Right lobe of liver (tissue), 6 donors: ENCODE data around the gene MAP3K5. TPM values are rescaled to one million over a fixed set of nuclear protein-coding genes. Genes with fewer than 3 reads are reported as not detected.

Source experiments
- ATAC-seq, 4 donors: fragments of 200-7000 bp; cut with Tn5 transposase; one replicate each; pipeline ENCODE4 v1.9.1; 2020; ENCODE audit warnings: mild to moderate bottlenecking in 4 of 4, moderate library complexity in 4 of 4
- DNase-seq, 3 donors: peaks; one replicate each; pipeline ENCODE4 v3.0.0-alpha.2; 2020
- H3K27ac ChIP-seq, 3 donors: fragments of 200-600 bp; one replicate each; pipeline ENCODE4 v1.8.0; 2022
- H3K27me3 ChIP-seq, 2 donors: fragments of 200-600 bp; one replicate each; pipeline ENCODE4 v1.8.0; 2022
- H3K36me3 ChIP-seq, 4 donors: fragments of 200-600 bp; sonication (generic) in 1 of 4; one replicate each; pipeline versions ENCODE4 v1.5.1 to v1.8.0; 2017 to 2022; ENCODE audit warnings: control low read depth in 1 of 4
- H3K4me1 ChIP-seq, 4 donors: fragments of 200-600 bp; sonication (generic) in 1 of 4; one replicate each; pipeline versions ENCODE4 v1.5.1 to v1.8.0; 2017 to 2022; ENCODE audit warnings: control low read depth in 1 of 4
- H3K4me3 ChIP-seq, 3 donors: fragments of 200-600 bp; one replicate each; pipeline ENCODE4 v1.8.0; 2022
- H3K9me3 ChIP-seq, 4 donors: fragments of 200-600 bp; sonication (generic) in 1 of 4; one replicate each; pipeline versions ENCODE4 v1.5.1 to v1.8.0; 2017 to 2022; ENCODE audit warnings: control low read depth in 1 of 4
- POLR2A ChIP-seq: fragments of 450-650 bp; IDR thresholded peaks from one replicate; pipeline ENCODE4 v1.6.1; 2017; ENCODE audit warnings: antibody characterized with exemption, mild to moderate bottlenecking
- WGBS: methylation state at CpG from one replicate; pipeline ENCODE4 v1.1.6; 2018; ENCODE audit warnings: low coverage, low lambda C conversion rate; ENCODE audit not compliant: insufficient coverage; ENCODE audit errors: missing lambda C conversion rate; 5-methylcytosine and 5-hydroxymethylcytosine counted together
- intact Hi-C, 2 donors: fragments of 100-400 bp; cut with DNase I; formaldehyde crosslinking; loops; one replicate each; pipeline versions ENCODE4 v1.11.2 to v1.14.1; 2022
- total RNA-seq, 6 experiments: library from RNA; depleted of rRNA in 2 of 6; stranded (reverse); fragments of >200 nt in 2 of 6; fragmentation: NEBNext Ultra II Directional in 3 of 6; extraction: Animal tissue kit (Norgen Biotek cat#: 25700) in 3 of 6; gene quantifications; one replicate each; pipeline versions ENCODE4 v1.1.0 to v1.2.4, GENCODE V29; 2016 to 2023
- TF ChIP-seq, protein P1 (sequence below), 4 donors: fragments of 200-600 bp in 3 of 4; fragments of 450-650 bp in 1 of 4; IDR thresholded peaks; one replicate each; pipeline versions ENCODE4 v1.5.1 to v1.8.0; 2016 to 2022; ENCODE audit warnings: antibody characterized with exemption in 4 of 4, mild to moderate bottlenecking in 2 of 4
- donor health status: DM: no; HTN: yes; CAD: no.
- donor health status: DM: no; HTN: no; CAD: no.
- donor health status: DM: no; HTN: no; CAD: no.
- donor health status: DM: no; HTN: yes; CAD: no.
- donor health status: DM: no; HTN: yes; CAD: no.

MAP3K5 gene
- total RNA-seq, 6 experiments from 2014 or later = 5.0 to 10.4 (median 6.9) TPM

DNA sequence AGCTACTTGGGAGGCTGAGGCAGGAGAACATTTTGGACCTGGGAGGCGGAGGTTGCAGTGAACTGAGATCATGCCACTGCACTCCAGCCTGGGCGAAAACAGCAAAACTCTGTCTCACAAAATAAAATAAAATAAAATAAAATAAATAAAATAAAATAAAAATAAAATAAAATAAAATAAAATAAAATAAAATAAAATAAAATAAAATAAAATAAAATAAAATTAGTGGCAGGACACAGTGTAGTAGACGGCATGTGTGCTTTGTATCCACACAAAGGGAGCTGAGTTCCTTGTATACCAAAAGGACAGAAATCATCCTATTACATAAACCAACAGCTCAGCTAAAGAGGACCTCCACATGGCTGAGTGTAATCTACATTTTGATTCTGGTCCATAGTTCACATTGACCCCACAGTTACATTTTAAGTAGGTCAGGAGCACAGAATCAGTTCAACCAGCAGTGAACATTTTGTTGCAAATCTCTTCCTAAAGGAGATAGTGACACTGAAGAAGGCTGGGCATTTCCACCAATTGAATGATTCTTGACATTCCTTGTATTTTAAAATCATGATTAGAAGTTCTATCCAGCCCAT, 150.3 kb downstream of the MAP3K5 start:
- peak overlapping the region in 1 of 3 donors; percentile 12 for H3K27ac ChIP-seq
- H3K36me3 ChIP-seq = peaks cover 0 to 1% (median 0%) of the 10 kb centered on the region in 4 donors
- H3K27me3 ChIP-seq = no peaks in the 10 kb centered on the region
- DNase-seq (no peak), ATAC-seq (peak; percentile 49 to 74 (median 62))
- 67% methylated on average over 2 of the region's 3 CpGs for WGBS
- H3K9me3 ChIP-seq = no peaks in the 10 kb centered on the region
- intact Hi-C loops = loop anchor here (10.0 kb wide), 1 partner anchor 153 kb away; the partner anchor contains the start of gene MAP3K5 (in 2 of the 2)
- no peak overlapping the region for H3K4me3 ChIP-seq
- peaks cover 0 to 23% (median 2%) of the 10 kb centered on the region in 4 donors for H3K4me1 ChIP-seq
- TF ChIP-seq, protein P1, sequence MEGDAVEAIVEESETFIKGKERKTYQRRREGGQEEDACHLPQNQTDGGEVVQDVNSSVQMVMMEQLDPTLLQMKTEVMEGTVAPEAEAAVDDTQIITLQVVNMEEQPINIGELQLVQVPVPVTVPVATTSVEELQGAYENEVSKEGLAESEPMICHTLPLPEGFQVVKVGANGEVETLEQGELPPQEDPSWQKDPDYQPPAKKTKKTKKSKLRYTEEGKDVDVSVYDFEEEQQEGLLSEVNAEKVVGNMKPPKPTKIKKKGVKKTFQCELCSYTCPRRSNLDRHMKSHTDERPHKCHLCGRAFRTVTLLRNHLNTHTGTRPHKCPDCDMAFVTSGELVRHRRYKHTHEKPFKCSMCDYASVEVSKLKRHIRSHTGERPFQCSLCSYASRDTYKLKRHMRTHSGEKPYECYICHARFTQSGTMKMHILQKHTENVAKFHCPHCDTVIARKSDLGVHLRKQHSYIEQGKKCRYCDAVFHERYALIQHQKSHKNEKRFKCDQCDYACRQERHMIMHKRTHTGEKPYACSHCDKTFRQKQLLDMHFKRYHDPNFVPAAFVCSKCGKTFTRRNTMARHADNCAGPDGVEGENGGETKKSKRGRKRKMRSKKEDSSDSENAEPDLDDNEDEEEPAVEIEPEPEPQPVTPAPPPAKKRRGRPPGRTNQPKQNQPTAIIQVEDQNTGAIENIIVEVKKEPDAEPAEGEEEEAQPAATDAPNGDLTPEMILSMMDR (IDR thresholded peaks at IDR 0.05) = no peak
- TF ChIP-seq POLR2A = no peak

DNA sequence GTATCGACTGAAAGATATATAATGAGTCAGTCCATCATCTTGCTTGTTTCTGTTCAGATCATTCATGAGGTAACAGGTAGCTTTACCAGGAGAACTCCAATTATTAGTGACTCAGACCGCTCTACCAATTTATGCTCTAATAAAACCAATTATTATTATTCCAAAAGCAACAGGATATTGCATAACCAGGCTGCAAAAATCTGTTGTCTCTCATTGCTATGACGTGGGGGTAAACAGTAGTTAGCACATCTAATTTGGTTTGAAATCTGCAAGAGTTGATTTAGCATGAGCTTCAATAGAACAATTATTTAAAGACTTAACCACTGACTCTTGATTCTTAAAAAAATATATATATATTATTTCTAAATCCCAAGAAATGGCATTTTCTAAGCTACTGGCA, 151.1 kb downstream of the MAP3K5 start:
- H3K36me3 ChIP-seq = peaks cover 0 to 8% (median 0%) of the 10 kb centered on the region in 4 donors
- intact Hi-C loops = loop anchor here (10.0 kb wide), 1 partner anchor 154 kb away; the partner anchor contains the start of gene MAP3K5 (in 2 of the 2)
- ATAC-seq = no peak
- TF ChIP-seq, protein P1 (IDR thresholded peaks at IDR 0.05) = no peak
- TF ChIP-seq POLR2A = no peak
- no peaks in the 10 kb centered on the region for H3K9me3 ChIP-seq
- DNase-seq = no peak
- no peak overlapping the region for H3K4me3 ChIP-seq
- WGBS = 77% methylated on average over 3 of the region's 3 CpGs
- no peak overlapping the region for H3K27ac ChIP-seq
- H3K27me3 ChIP-seq = no peaks in the 10 kb centered on the region
- peaks cover 0 to 23% (median 2%) of the 10 kb centered on the region in 4 donors for H3K4me1 ChIP-seq

DNA sequence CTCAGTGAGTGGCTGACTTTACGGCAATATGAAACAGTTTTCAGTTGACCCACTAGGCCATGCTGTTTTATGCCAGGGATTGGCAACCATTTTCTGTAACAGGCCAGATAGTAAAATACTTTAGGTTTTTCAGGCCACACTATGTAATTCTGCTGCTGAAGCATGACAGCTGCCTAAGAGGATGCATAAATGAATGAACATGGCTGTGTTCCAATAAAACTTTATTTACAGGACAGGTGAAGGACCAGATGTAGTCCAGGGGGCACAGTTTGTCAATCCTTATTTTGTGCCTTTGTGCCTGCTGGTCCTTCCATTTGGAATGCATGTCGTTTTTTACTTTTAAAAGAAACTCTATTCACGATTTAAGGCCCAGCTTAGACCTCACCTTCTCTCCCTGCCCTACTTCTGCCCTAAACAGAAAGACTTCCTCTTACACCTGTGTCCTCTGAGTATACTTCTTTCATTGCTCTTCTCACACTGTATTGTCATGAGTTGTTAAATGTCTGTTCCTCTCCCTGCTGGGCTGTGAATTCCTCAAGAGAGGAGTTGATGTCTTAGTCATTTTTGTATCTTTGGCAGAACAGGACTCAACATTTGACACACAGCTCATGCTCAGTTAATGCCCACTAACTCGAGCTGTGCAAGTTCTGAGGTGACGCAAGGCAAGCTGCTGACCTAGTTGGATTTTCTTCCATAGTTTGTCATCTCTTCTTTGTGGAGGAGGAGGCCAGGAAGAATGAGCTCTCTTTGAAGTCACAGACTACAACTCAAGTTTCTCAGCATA, 152.0 kb downstream of the MAP3K5 start:
- TF ChIP-seq, protein P1 (IDR thresholded peaks at IDR 0.05) = no peak
- no peak for TF ChIP-seq POLR2A
- Histone ChIP-seq H3K4me1 (peaks cover 0 to 23% (median 2%) of the 10 kb centered on the region in 4 donors), H3K27me3 (no peaks in the 10 kb centered on the region), H3K9me3 (no peaks in the 10 kb centered on the region), H3K4me3 (no peak overlapping the region), H3K27ac (no peak overlapping the region), H3K36me3 (peaks cover 0 to 8% (median 0%) of the 10 kb centered on the region in 4 donors)
- WGBS = 76% methylated on average over 5 of the region's 5 CpGs
- intact Hi-C loops = loop anchor here (10.0 kb wide), 1 partner anchor 154 kb away; the partner anchor contains the start of gene MAP3K5 (in 2 of the 2)
- no peak for DNase-seq
- ATAC-seq = no peak

DNA sequence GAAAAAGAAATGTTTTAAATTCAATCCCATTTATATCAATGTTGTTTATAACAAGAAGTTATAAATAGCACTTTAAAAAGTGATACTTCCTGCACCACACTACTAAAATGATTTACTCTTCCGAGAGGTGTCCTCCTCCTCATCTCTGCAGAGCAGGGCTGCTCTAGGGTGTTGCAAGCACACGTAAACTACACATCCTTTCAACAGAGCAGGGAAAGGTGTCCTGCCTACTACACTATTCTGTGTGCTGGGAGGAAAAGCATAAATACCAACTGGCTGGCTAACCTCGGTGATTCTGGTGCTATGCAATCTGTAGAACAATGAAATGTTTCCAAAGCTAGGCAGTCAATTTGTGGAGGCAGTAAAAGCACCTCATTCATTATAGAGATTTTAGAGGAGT, 152.6 kb downstream of the MAP3K5 start:
- no peak overlapping the region for H3K4me3 ChIP-seq
- TF ChIP-seq POLR2A = no peak
- TF ChIP-seq, protein P1 (IDR thresholded peaks at IDR 0.05) = no peak
- H3K4me1 ChIP-seq = peaks cover 0 to 23% (median 2%) of the 10 kb centered on the region in 4 donors
- H3K27me3 ChIP-seq = no peaks in the 10 kb centered on the region
- ATAC-seq (no peak), DNase-seq (no peak)
- H3K27ac ChIP-seq = no peak overlapping the region
- H3K36me3 ChIP-seq = peaks cover 0 to 8% (median 0%) of the 10 kb centered on the region in 4 donors
- no peaks in the 10 kb centered on the region for H3K9me3 ChIP-seq
- intact Hi-C loops = loop anchor here (10.0 kb wide), 1 partner anchor 155 kb away; the partner anchor contains the start of gene MAP3K5 (in 2 of the 2)
- WGBS = 60% methylated on average over 3 of the region's 3 CpGs
